GM20431 (cell line): ENCODE results near the gene LIPA.
"Not testable (repeated sequence)": the region's sequence is repeated elsewhere in the genome, so short reads cannot be mapped to it uniquely, and the experiment has no call there.

ENCODE experiments used
- in situ Hi-C: fragments of 300-500 bp; cut with MseI, MboI; formaldehyde crosslinking; loops from one replicate; pipeline ENCODE4 v1.15.0; 2020; ENCODE audit warnings: low sequenced_read_pairs; ENCODE audit not compliant: unreplicated experiment

LIPA gene

GRCh38 chr10:89214566-89215165 is 36.9 kb downstream of the LIPA start:
- in situ Hi-C loops, result loop anchor here (25.0 kb wide), 1 partner anchor 277 kb away; no protein-coding TSS in a partner anchor

DNA sequence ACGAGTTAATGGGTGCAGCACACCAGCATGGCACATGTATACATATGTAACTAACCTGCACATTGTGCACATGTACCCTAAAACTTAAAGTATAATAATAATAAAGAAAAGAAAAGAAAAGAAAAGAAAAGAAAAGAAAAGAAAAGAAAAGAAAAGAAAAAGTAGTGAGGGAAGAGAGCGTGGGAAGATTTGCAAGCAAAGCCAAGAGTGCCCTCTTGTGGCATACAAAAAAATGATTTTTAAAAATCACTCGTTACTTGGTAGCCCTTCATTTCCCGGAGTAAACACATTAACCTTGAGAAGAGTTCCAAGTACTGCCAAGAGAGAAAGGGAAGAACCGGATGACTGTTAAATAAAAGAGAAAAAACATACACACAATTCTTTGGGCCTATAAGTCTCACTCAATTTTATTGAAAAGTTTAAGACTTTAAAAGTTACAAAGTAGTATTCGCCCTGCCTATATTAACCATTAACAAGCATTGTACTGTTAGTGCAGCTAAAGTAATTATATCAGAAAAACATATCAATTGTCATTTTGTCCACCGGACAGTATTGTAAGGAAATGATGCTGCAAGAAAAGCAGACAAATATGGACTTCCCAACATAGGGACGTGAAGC is 38.3 kb downstream of the LIPA start:
- in situ Hi-C loops, result loop anchor here (25.0 kb wide), 1 partner anchor 276 kb away; no protein-coding TSS in a partner anchor

DNA sequence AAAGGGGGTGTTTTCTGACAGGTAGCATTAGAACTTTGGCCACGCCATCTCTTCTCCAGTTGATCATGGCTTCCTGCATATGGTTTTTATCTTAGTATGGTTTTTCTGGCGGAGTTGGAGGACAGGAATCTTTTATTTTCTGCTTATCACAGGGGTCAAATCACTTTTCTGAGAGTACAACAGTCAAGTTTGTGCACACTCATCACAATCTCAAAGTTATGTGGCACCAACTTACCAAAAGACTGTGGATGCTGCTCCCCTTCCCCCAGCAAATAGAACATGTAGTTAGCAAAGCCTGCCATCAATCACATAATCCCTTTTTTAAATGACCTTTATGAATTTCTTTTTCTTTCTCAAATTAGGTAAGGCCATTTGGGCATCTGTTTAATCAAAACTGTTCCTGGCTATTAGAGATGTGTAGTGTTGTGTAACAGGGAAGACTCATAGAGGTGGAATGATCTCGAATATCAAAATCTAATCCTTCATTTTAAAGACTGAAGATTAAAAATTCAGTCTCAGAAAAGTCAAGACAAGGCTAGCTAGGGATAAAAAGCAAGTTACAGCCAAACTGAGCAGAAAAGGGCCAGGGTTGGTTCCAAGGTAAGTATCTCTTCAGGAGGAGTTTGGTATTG is 40.7 kb downstream of the LIPA start:
- in situ Hi-C loops, result loop anchor here (25.0 kb wide), 1 partner anchor 274 kb away; no protein-coding TSS in a partner anchor

DNA sequence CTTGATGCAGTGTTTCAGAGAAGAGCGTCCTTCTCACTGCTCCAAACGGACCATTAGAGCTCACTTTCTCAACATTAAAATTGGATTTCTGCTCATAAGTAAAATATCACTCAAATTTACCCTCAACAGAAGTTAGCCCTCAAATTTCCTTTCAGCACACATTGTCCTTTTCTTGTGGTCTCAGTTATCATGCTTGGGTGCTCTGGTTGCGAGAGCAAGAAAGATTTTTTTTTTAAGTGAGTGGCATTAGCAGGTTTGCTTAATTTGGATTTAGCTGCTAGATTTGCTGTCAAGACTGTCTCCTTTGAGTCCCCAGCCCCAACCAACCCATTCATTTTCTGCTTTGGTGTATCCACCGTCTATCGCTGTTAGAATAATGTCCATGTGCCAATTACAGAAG is 41.9 kb downstream of the LIPA start:
- in situ Hi-C loops, result loop anchor here (10.0 to 25.0 kb wide), 2 partner anchors 185 to 272 kb away; no protein-coding TSS in a partner anchor

DNA sequence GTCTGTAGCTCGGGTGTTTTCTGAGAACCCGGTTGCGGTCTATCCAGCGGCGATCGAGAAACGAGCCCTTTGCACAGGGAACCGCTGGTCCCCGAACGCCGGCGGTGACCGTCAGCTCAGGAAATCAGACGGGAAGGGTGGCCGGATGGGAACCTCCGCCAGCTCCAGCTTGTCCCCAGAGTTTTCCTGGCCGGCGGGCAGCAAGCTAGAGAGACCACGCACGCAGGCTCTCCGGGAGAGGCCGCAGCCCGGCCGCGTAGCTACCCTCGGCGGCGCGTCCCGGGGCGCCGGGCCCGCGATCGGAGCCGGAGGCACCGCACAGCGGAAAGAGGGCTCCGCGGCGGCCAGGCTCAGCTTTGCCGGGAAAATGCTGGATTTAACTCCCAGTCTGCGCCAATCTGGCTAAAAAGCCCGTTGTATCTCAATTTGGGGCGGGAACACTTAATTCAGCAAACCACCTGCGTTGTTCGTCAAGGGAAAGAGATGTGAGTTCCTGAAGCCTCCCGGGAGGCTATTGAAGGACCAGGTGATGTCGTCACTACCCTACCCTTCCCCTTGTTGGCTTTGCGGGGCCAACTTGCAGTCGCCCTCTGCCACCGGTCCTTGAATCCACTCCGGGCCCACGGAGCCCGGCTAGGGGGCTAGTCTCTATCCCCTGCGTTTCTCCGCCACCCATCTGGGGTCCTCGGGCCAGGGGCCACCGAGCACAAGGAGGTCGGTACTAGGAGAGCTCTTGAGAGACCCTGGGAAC is 43.6 kb downstream of the LIPA start:
- in situ Hi-C loops, result loop anchor here (10.0 to 25.0 kb wide), 2 partner anchors 183 to 271 kb away; no protein-coding TSS in a partner anchor

GRCh38 chr10:89207181-89207800 is 44.3 kb downstream of the LIPA start, which contains the start of gene CH25H:
Gene CH25H (minus strand): TSS chr10:89207317. CDS start chr10:89207292, 25 bp downstream.
- in situ Hi-C loops, result loop anchor here (10.0 to 25.0 kb wide), 2 partner anchors 182 to 270 kb away; no protein-coding TSS in a partner anchor

DNA sequence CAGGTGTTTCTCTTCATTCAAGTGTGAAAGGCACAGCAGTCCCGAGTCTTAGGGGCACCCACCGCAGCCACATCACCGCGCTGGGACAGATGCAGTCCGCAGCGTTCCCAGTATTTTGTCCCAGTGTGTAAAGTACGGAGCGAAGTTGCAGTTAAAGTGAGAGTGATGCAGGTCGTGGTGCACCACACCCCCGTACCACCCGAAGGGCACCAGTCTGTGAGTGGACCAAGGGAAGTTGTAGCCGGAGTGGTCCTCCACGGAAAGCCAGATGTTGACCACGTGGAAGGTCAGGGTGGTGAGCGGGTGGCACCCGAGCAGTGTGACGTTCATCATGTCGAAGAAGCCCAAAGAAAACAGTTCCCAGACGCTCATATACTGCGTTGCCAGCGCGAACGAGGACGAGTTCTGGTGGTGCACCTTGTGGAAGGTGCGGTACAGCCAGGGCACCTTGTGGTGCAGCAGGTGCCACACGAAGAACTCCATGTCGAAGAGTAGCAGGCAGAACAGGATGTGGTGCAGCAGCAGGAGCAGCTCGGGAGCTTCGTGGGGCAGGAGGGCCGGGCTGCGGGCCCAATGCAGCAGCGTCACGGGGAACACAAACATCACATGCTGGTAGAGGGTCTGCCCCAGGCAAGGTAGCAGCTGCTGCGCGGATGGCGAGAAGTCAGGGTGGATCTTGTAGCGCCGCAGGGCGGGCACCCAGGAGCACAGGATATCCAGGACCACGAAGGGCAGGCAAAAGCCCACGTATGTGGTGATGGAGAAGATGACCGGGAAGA is 45.0 kb downstream of the LIPA start:
- in situ Hi-C loops, result loop anchor here (10.0 to 25.0 kb wide), 2 partner anchors 182 to 269 kb away; no protein-coding TSS in a partner anchor

GRCh38 chr10:89204621-89205185 is 46.9 kb downstream of the LIPA start:
- in situ Hi-C loops, result loop anchor here (10.0 to 25.0 kb wide), 2 partner anchors 180 to 267 kb away; no protein-coding TSS in a partner anchor

- in situ Hi-C loops, result loop anchor here (10.0 to 25.0 kb wide), 2 partner anchors 178 to 266 kb away; no protein-coding TSS in a partner anchor
These were observed 48.3 kb downstream of the LIPA start for GRCh38 chr10:89203237-89203636.

GRCh38 chr10:89202033-89202425 is 49.5 kb downstream of the LIPA start:
- in situ Hi-C loops, result loop anchor here (10.0 to 25.0 kb wide), 2 partner anchors 177 to 265 kb away; no protein-coding TSS in a partner anchor

DNA sequence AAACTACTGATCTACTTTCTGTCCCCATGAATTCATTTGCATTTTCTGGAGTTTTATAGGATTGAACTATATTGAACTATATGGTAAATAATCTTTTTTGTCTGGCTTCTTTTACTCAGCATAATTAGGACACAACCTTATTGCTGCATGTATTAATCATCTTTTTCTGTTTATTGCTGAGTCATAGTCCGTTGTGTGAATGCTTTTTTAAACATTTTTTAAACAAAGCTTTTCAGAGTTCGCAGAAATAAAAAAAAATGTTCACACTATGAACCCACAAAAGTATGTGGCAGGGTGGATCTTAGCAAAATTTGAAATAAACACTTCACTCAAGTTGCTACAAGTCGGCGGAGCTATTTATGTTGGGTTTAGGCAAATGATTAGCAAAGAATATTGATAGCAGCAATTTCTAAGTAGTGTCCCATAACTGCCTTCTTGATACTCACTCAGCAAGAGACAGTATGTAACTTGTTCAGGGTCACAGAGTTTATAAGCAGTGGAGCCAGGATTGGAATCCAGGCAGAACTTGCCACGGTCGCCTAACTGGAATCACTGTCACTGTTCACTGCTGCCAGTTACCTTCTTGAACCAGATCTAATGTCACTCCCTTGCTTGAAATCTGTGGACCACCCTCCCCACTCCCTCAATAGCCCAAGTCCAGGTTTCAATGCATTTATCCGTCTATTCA is 50.1 kb downstream of the LIPA start:
- in situ Hi-C loops, result loop anchor here (10.0 to 25.0 kb wide), 2 partner anchors 177 to 264 kb away; no protein-coding TSS in a partner anchor

DNA sequence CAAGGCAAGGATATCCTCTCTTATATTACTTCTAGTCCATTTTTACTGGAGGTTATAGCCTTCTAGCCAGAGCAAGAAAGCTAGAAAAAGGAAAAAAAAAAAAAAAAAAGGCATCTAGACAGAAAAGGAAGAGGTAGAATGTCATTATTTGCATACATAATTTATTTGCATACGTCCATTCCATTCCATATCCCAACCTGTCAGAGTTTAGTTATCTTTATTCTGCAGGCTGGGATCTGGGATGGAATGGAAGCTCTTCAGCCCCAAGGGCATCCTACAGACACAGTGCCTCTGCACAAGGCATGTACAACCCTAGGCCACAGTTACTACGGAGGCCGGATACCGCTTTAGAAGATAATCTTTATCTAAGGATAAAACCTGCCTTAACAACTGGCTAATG is 54.1 kb downstream of the LIPA start:
- in situ Hi-C loops, result no loop called here

DNA sequence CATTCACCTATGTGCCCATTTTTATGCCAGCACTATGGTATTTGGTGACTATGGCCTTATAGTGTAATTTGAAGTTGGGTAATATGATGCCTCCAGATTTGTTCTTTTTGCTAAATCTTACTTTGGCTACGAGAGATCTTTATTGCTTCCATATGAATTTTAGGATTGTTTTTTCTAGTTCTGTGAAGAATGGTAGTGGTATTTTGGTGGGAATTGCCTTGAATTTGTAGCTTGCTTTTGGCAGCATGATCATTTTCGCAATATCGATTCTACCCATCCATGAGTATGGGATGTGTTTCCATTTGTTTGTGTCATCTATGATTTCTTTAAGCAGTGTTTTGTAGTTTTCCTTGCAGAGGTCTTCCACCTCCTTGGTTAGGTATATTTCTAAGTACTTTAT is 60.3 kb downstream of the LIPA start:
- in situ Hi-C loops, result not testable (repeated sequence)

DNA sequence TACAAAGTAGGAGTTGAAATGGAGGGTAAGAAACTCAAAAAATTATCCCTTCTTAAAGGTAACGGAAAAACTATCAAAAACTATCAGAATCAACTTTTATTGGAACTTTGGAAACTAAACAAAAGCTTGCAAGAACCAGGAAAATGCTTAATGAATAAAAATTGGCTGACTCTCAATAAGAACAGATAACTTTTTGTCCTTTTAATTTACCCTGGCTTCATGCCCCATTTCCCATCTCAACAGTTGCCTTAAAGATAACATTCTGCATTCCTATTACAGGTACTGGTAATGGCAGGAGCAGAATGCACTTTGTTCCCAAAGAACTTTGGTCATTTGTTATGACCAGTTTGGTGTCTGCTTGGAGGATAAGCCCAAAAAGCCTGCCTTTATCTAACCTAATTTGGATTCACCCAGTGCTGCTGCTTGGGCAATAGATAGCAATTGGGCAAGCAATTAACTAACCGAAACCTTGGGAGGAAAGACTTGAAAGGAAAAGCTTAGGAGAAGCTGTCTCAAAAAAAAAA is 62.3 kb downstream of the LIPA start:
- in situ Hi-C loops, result no loop called here

- in situ Hi-C loops, result no loop called here
These were observed 65.9 kb downstream of the LIPA start for GRCh38 chr10:89185658-89186057.

DNA sequence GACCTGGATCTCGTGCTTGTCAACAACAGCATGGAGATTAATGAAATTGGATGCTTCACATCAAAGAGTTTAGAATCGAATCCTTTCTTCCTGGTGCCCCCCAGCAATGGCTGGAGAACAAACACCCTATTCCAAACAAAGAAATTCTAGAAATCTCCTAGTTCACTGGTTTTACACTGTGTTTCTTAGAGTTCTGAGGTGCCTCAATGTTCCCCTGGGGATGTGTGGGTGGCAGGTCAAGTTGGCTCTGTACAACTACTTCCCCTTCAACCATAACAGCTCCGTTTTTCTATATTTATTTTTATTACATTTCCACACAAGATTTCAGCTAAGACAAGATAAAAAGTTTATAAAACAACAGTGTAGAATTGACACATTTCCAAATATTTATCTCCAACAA is 66.9 kb downstream of the LIPA start:
- in situ Hi-C loops, result no loop called here

- in situ Hi-C loops, result no loop called here
These were observed 68.0 kb downstream of the LIPA start for GRCh38 chr10:89183571-89183970.

GRCh38 chr10:89182894-89183293 is 68.7 kb downstream of the LIPA start:
- in situ Hi-C loops, result no loop called here
